Trophoblast cell (in vitro differentiated cells and primary cell): Measurements from ENCODE around the gene PKP3.

Experiments used
- DNase-seq, 2 donors: peaks; one replicate each; pipeline ENCODE4 v3.0.0-alpha.2; 2016
- H2AFZ ChIP-seq: 2 replicates; pipeline ENCODE4 v1.6.1; 2013; ENCODE audit warnings: low read length, moderate library complexity, mild to moderate bottlenecking; ENCODE audit not compliant: insufficient read depth, poor library complexity
- H2AK5ac ChIP-seq: 2 replicates; pipeline ENCODE4 v1.6.1; 2013; ENCODE audit warnings: mild to moderate bottlenecking, low read length
- H2BK120ac ChIP-seq: 2 replicates; pipeline ENCODE4 v1.6.1; 2013; ENCODE audit warnings: low read length, mild to moderate bottlenecking, moderate library complexity; ENCODE audit not compliant: insufficient read depth, poor library complexity
- H2BK12ac ChIP-seq: 2 replicates; pipeline ENCODE4 v1.6.1; 2013; ENCODE audit warnings: mild to moderate bottlenecking, low read length, moderate library complexity
- H2BK5ac ChIP-seq: 2 replicates; pipeline ENCODE4 v1.6.1; 2013; ENCODE audit warnings: low read length, low read depth, moderate library complexity, mild to moderate bottlenecking; ENCODE audit not compliant: poor library complexity
- H3K14ac ChIP-seq: 2 replicates; pipeline ENCODE4 v1.6.1; 2013; ENCODE audit warnings: mild to moderate bottlenecking, low read length
- H3K18ac ChIP-seq: 2 replicates; pipeline ENCODE4 v1.6.1; 2013; ENCODE audit warnings: mild to moderate bottlenecking, low read length
- H3K23ac ChIP-seq: 2 replicates; pipeline ENCODE4 v1.6.1; 2013; ENCODE audit warnings: low read length
- H3K27ac ChIP-seq: 2 replicates; pipeline ENCODE4 v1.5.1; 2013; ENCODE audit warnings: low read depth, mild to moderate bottlenecking, inconsistent platforms, low read length, moderate library complexity
- H3K27me3 ChIP-seq: 2 replicates; pipeline ENCODE4 v1.6.1; 2013; ENCODE audit warnings: inconsistent platforms, mild to moderate bottlenecking, low read length, moderate library complexity; ENCODE audit not compliant: insufficient read depth
- H3K36me3 ChIP-seq, 2 experiments: 1 replicate in 1 of 2; 2 replicates in 1 of 2; pipeline ENCODE4 v1.6.1; 2013; ENCODE audit warnings: low read length in 2 of 2, mild to moderate bottlenecking in 2 of 2, moderate library complexity in 1 of 2; ENCODE audit not compliant: insufficient read depth in 2 of 2, control insufficient read depth in 1 of 2
- H3K4ac ChIP-seq: 2 replicates; pipeline ENCODE4 v1.6.1; 2013; ENCODE audit warnings: low read depth, mild to moderate bottlenecking, low read length, moderate library complexity
- H3K4me1 ChIP-seq, 2 experiments: 1 replicate in 1 of 2; 2 replicates in 1 of 2; pipeline ENCODE4 v1.6.1; 2013; ENCODE audit warnings: low read length in 2 of 2, mild to moderate bottlenecking in 2 of 2, moderate library complexity in 1 of 2; ENCODE audit not compliant: insufficient read depth in 2 of 2, control insufficient read depth in 1 of 2
- H3K4me2 ChIP-seq: 2 replicates; pipeline ENCODE4 v1.6.1; 2013; ENCODE audit warnings: inconsistent platforms, mild to moderate bottlenecking, low read length, moderate library complexity
- H3K4me3 ChIP-seq: 2 replicates; pipeline ENCODE4 v1.5.1; 2013; ENCODE audit warnings: mild to moderate bottlenecking, low read depth, low read length, inconsistent platforms
- H3K79me1 ChIP-seq: one replicate; pipeline ENCODE4 v1.6.1; 2013; ENCODE audit warnings: low read length
- H3K79me2 ChIP-seq: 2 replicates; pipeline ENCODE4 v1.6.1; 2013; ENCODE audit warnings: low read length, mild to moderate bottlenecking; ENCODE audit not compliant: control insufficient read depth, insufficient read depth, poor library complexity
- H3K9ac ChIP-seq: 2 replicates; pipeline ENCODE4 v1.6.1; 2013; ENCODE audit warnings: mild to moderate bottlenecking, low read length
- H3K9me3 ChIP-seq: 2 replicates; pipeline ENCODE4 v1.6.1; 2013; ENCODE audit warnings: low read depth, mild to moderate bottlenecking, control low read depth, inconsistent platforms, low read length; ENCODE audit not compliant: insufficient read depth
- H4K12ac ChIP-seq: 2 replicates; pipeline ENCODE4 v1.6.1; 2013; ENCODE audit warnings: low read depth, mild to moderate bottlenecking, low read length, moderate library complexity
- H4K8ac ChIP-seq: 2 replicates; pipeline ENCODE4 v1.6.1; 2013; ENCODE audit warnings: low read depth, mild to moderate bottlenecking, low read length, moderate library complexity
- H4K91ac ChIP-seq: one replicate; pipeline ENCODE4 v1.6.1; 2013; ENCODE audit warnings: low read depth, mild to moderate bottlenecking, low read length, moderate library complexity
- WGBS: extraction: QIAGEN DNeasy Blood & Tissue Kit; methylation state at CpG from one replicate; pipeline ENCODE4 v1.1.7; 2013; ENCODE audit warnings: missing lambda C conversion rate; ENCODE audit not compliant: insufficient read length, insufficient coverage; ENCODE audit errors: extremely low coverage; 5-methylcytosine and 5-hydroxymethylcytosine counted together

The PKP3 gene

DNA sequence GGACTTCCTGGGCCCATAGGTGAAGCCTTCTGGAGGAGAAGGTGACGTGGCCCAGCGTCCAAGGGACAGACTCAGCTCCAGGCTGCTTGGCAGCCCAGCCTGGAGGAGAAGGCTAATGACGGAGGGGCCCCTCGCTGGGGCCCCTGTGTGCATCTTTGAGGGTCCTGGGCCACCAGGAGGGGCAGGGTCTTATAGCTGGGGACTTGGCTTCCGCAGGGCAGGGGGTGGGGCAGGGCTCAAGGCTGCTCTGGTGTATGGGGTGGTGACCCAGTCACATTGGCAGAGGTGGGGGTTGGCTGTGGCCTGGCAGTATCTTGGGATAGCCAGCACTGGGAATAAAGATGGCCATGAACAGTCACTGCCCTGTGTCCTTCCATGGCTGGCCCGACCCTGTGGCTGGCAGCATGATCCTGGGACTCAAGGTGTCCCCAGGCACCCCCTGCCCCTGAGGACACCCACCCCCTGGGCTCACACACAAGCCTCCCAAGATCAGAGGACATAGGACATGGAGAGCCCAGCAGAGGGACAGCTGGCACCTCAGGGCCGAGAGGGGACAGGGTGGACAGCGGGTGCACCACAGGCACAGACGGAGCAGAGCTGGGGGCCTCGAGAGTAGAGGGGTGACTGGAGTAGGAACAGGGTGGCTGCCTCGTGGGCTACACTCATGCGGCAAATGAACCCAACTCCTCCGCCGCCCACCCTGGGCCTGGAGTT, 10.7 kb downstream of the PKP3 start:
- no peak overlapping the region for H3K27ac ChIP-seq
- H3K9ac ChIP-seq = no peak overlapping the region
- peaks cover 37 to 40% of the 10 kb centered on the region in 2 experiments for H3K36me3 ChIP-seq
- no peak overlapping the region for H2BK12ac ChIP-seq
- no peak overlapping the region for H2AFZ ChIP-seq
- H3K14ac ChIP-seq = no peak overlapping the region
- H3K4me3 ChIP-seq = no peak overlapping the region
- no peak overlapping the region for H3K23ac ChIP-seq
- H4K8ac ChIP-seq = no peak overlapping the region
- H3K79me1 ChIP-seq = peaks cover 4% of the 10 kb centered on the region
- no peaks in the 10 kb centered on the region for H3K27me3 ChIP-seq
- H4K91ac ChIP-seq = no peak overlapping the region
- H3K4me1 ChIP-seq = peaks cover 10 to 11% of the 10 kb centered on the region in 2 experiments
- H3K4ac ChIP-seq = no peak overlapping the region
- H3K4me2 ChIP-seq = no peak overlapping the region
- H3K18ac ChIP-seq = no peak overlapping the region
- no CpG with 5 or more reads among the region's 14 CpGs for WGBS
- no peak overlapping the region for H2BK5ac ChIP-seq
- H3K9me3 ChIP-seq = peaks cover 7% of the 10 kb centered on the region
- DNase-seq = no peak
- no peak overlapping the region for H2AK5ac ChIP-seq
- no peak overlapping the region for H2BK120ac ChIP-seq
- peaks cover 3% of the 10 kb centered on the region for H3K79me2 ChIP-seq
- no peak overlapping the region for H4K12ac ChIP-seq

- H3K27ac ChIP-seq = no peak overlapping the region
- no peak overlapping the region for H4K12ac ChIP-seq
- H3K9ac ChIP-seq = no peak overlapping the region
- no peak overlapping the region for H3K4me3 ChIP-seq
- no peak overlapping the region for H3K14ac ChIP-seq
- no peak overlapping the region for H2AK5ac ChIP-seq
- peaks cover 30 to 33% of the 10 kb centered on the region in 2 experiments for H3K36me3 ChIP-seq
- H3K4me1 ChIP-seq = peaks cover 15 to 18% of the 10 kb centered on the region in 2 experiments
- no CpG with 5 or more reads among the region's 17 CpGs for WGBS
- H3K27me3 ChIP-seq = no peaks in the 10 kb centered on the region
- no peak overlapping the region for H4K91ac ChIP-seq
- H3K9me3 ChIP-seq = peaks cover under 1% of the 10 kb centered on the region
- no peak overlapping the region for H2BK12ac ChIP-seq
- no peak overlapping the region for H3K4ac ChIP-seq
- no peak overlapping the region for H3K4me2 ChIP-seq
- peaks cover 4% of the 10 kb centered on the region for H3K79me1 ChIP-seq
- no peak overlapping the region for H2BK120ac ChIP-seq
- H3K18ac ChIP-seq = no peak overlapping the region
- no peak overlapping the region for H2BK5ac ChIP-seq
- no peak for DNase-seq
- no peak overlapping the region for H4K8ac ChIP-seq
- no peak overlapping the region for H2AFZ ChIP-seq
- no peak overlapping the region for H3K23ac ChIP-seq
- H3K79me2 ChIP-seq = peaks cover 3% of the 10 kb centered on the region
Observed at GRCh38 chr11:405323-405953, 11.4 kb downstream of the PKP3 start.

DNA sequence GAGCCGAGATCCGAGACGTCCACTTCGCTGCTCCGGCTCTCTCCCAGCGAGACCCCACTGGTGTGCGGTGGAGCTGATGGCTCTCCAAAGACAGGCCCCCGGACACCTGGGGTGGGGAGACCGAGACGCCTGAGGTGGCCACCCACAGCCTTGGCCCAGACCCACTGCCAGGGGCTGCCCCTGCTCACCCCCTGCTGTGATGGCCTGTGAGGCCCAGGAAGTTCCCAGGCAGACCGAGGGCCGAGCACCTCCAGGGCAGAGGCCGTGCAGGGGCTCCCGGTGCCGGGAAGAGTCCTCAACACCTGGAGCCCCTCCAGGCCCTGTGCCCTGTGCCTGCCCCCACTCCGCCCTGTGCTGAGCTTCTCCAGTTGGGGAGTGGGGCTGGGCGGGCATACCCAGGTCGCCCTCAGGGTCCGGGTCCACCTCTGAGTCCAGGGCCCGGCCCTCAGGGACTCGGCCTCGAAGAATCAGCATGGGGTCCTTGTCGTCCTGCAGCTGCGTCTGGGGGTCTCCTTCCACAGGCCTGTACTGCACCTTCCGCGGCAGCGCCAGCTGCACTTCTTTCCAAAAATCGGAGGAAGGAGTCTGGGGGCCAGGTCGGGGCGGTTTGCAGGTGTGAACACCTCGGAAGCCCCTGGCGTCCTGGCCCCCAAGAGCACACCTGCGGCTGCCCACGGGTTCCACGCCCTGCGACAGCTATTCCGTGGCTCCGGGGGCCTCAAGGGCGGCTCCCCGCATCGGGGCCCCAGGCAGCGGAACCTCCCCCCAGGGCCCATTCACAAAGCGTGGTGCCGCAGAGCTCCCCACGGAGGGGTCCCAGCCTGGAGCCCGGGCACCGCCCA, 12.2 kb downstream of the PKP3 start:
- Histone ChIP-seq H4K8ac (peak overlapping the region; percentile 70), H3K27ac (peak overlapping the region; percentile 27), H3K4me3 (no peak overlapping the region), H2BK5ac (peak overlapping the region; percentile 70), H3K79me1 (peaks cover 4% of the 10 kb centered on the region), H3K9ac (no peak overlapping the region), H3K4ac (no peak overlapping the region), H3K36me3 (peaks cover 29 to 32% of the 10 kb centered on the region in 2 experiments), H3K9me3 (no peaks in the 10 kb centered on the region), H2AK5ac (peak overlapping the region; percentile 39), H4K12ac (peak overlapping the region; percentile 2), H3K79me2 (peaks cover 3% of the 10 kb centered on the region), H3K4me2 (peak overlapping the region; percentile 67), H2BK120ac (no peak overlapping the region), H3K14ac (peak overlapping the region; percentile 36), H2BK12ac (no peak overlapping the region), H3K4me1 (peaks cover 15 to 18% of the 10 kb centered on the region in 2 experiments), H2AFZ (no peak overlapping the region), H4K91ac (peak overlapping the region; percentile 13), H3K27me3 (no peaks in the 10 kb centered on the region), H3K18ac (no peak overlapping the region), H3K23ac (no peak overlapping the region)
- WGBS = no CpG with 5 or more reads among the region's 47 CpGs
- DNase-seq = no peak

GRCh38 chr11:406796-407650, 13.0 kb downstream of the PKP3 start:
- Histone ChIP-seq H3K9ac (no peak overlapping the region), H3K36me3 (peaks cover 29 to 32% of the 10 kb centered on the region in 2 experiments), H2AK5ac (peak overlapping the region; percentile 39), H3K14ac (peak overlapping the region; percentile 36), H3K4ac (no peak overlapping the region), H3K79me2 (peaks cover 3% of the 10 kb centered on the region), H3K79me1 (peaks cover 4% of the 10 kb centered on the region), H4K91ac (peak overlapping the region; percentile 13), H2BK120ac (no peak overlapping the region), H2AFZ (no peak overlapping the region), H3K27me3 (no peaks in the 10 kb centered on the region), H3K9me3 (no peaks in the 10 kb centered on the region), H3K18ac (no peak overlapping the region), H4K8ac (peak overlapping the region; percentile 70), H3K27ac (peak overlapping the region; percentile 27), H3K4me2 (peak overlapping the region; percentile 67), H4K12ac (peak overlapping the region; percentile 11), H3K4me3 (peak overlapping the region; percentile 59), H3K4me1 (peaks cover 15 to 18% of the 10 kb centered on the region in 2 experiments), H2BK5ac (peak overlapping the region; percentile 70), H2BK12ac (no peak overlapping the region), H3K23ac (no peak overlapping the region)
- no CpG with 5 or more reads among the region's 91 CpGs for WGBS
- DNase-seq = peak; percentile 75 to 88
